GM21390 (cell line): Measurements from ENCODE around the gene PMPCA.

Experiments
- ATAC-seq: cut with Tn5 transposase; IDR thresholded peaks from one replicate; pipeline ENCODE4 v1.9.1; 2021; ENCODE audit not compliant: unreplicated experiment

Gene PMPCA, protein sequence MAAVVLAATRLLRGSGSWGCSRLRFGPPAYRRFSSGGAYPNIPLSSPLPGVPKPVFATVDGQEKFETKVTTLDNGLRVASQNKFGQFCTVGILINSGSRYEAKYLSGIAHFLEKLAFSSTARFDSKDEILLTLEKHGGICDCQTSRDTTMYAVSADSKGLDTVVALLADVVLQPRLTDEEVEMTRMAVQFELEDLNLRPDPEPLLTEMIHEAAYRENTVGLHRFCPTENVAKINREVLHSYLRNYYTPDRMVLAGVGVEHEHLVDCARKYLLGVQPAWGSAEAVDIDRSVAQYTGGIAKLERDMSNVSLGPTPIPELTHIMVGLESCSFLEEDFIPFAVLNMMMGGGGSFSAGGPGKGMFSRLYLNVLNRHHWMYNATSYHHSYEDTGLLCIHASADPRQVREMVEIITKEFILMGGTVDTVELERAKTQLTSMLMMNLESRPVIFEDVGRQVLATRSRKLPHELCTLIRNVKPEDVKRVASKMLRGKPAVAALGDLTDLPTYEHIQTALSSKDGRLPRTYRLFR

DNA sequence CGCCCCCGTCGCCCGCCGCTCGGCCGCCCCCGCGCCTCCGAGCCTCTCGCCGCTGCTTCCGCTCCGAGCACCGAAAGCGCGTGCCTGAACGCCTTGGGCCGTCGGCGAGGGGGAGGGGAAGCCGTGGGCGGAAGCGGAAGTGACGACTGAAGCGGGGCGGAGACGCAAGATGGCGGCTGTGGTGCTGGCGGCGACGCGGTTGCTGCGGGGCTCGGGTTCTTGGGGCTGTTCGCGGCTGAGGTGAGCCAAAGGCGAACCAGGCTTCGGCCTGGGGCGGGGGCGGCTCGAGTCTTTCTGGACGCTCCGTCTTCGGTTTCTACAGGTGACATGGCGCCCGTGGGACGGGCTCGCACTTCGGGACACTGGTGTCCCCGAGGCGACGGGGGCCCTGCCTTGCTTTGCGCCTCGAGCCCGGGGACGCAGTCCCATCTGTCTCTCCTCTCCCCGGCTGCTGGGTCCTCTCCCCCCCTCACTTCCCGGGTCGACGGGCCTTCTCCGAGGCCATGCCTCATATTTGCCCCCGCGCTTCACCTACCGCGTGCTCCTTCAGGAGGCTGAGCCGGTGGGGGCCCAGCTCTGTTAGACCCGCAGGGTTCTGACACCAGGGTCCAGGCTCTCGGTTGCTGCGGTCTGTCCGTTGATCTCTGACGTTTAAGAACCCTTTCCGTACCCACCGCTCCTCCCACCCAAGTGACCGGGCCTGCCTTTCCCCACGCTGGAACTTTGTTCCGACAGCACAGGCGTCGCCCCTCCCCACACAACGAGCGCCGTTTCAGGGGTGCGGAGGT is at the start of gene PMPCA, which contains the start of gene ENTR1:
PMPCA (plus strand) TSS at position 159 of the 788 bp plus-strand sequence; CDS start at position 170, 11 bp downstream.
ENTR1 (minus strand) TSS at position 115 of the 788 bp plus-strand sequence. CDS start 217 bp downstream, outside the sequence.
- ATAC-seq = peak; percentile 72

DNA sequence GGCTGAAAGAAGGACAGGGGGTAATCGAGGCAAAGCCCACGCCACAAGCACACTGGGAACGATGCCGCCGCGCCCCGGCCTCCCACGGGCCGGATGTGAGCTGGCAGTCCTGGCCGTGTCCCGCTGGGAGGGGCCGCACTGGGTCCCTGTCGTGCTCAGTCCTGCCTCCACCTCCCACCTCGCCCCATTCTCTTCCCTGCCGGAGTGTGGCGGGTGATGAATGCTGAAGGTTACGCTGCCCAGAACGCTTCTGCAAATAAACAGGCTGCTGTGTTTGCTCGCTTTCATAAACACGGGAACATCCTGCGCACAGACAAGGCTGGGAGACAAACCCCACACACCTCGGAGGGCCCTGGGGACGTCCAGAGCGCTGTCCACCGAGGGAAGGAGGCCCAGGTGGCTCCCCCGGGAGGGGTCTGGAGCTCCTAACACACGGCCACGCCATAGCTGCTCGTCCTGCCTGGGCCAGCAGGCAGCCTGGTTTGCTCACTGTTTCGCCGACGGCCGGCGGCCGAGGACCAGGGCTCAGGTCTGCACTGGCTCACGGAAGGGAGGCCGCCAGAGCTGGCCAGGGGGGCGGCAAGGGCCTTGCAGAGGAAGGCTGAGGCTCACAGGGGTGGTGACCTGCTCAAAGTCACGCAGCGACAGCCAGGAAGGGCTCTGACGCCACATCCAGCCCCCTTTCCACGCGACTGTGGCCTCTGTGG is 49.3 kb upstream of the PMPCA start:
- no peak for ATAC-seq

DNA sequence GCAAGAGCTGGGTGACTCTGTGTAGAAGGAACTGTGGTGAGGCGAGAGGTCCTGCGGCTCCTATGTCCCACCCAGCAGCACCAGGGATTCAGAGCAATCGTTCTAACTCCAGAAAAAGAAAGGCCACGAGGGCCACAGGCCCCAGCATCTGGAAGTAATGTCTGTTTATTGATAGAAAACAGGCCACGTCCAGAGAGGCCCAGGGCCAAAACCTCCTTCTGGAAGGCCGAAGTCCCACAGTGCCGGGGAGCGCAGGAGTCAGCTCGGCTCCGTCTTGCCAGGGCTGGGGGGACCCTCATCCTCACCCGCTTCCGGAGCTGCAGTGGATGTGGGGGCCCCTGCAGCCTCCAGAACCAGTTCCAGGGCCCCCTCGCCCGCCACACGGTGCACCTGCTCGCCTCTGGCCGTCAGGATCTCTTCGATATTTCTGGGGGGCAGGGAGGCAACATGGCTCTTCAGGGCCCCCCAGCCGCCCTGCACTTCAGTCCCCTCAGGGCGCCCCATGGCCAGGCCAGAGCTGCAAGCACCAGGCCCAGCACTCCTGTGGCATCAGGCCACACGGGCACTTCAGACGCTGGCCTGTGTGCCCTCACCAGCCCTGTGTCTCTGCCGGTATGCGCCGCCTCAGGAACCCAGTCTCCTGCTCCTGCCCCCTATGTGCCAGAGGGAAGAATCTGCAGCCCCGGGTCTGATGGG is 48.6 kb upstream of the PMPCA start:
- ATAC-seq = no peak

DNA sequence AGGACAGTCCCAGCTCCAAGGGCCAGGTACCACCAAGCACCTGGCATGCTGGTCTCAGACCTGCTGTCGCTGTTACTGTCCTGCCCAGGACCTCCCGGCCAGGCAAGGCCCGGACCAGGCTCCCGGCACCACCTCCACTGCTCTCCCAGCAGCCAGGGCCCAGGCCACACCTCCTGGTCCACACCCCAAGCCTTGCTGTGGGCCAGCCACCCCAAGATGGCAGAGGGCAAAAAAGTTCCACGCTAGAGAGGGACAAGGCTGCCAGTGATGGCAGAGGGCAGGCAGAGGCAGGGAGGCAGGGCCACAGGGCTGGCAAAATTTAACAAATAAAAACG is 48.0 kb upstream of the PMPCA start:
- ATAC-seq = no peak

DNA sequence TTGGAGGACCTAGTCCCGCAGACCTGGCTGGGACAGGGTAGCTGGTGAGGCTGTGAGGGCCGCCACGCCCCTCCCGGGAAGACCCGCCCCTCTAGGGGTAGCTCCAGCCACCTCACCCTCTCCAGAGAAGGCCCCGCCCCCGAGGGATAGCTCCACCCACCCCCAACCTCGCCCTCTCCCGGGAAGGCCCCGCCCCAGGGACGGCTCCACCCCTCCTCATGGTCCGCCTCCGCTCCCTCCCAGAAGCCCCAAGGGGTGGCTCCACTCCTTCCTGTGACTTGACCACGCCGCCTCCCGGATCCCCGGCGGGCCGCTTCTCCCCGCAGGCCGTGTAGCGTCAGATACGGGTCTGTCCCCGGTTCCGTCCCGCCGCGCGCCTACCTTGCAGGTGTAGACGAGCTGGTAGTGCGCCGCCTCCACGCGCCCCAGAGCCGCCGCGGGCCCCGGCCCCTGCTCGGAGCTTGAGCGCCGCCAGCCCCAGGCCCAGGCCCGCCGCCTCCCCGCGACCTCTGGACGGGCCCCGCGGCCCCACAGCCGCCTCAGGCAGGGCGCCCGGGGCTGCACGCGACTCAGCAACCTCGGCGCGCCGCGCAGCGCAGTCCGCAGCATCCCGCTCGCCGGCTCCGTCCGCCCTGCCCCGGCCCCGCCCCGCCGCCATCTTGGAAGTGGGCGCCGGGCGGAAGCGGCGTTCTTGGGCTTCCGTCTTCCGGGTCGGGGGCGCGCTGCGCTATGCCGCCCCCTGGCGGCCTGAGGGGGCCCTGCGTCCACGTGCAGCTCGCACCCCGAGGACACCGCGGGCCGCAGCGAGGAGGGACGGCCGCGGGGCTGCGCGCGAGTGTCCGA is 47.1 kb upstream of the PMPCA start, which contains the start of gene DNLZ:
DNLZ (minus strand) TSS at position 639 of the 843 bp plus-strand sequence; CDS start at position 609, 30 bp downstream.
- peak; percentile 82 for ATAC-seq

DNA sequence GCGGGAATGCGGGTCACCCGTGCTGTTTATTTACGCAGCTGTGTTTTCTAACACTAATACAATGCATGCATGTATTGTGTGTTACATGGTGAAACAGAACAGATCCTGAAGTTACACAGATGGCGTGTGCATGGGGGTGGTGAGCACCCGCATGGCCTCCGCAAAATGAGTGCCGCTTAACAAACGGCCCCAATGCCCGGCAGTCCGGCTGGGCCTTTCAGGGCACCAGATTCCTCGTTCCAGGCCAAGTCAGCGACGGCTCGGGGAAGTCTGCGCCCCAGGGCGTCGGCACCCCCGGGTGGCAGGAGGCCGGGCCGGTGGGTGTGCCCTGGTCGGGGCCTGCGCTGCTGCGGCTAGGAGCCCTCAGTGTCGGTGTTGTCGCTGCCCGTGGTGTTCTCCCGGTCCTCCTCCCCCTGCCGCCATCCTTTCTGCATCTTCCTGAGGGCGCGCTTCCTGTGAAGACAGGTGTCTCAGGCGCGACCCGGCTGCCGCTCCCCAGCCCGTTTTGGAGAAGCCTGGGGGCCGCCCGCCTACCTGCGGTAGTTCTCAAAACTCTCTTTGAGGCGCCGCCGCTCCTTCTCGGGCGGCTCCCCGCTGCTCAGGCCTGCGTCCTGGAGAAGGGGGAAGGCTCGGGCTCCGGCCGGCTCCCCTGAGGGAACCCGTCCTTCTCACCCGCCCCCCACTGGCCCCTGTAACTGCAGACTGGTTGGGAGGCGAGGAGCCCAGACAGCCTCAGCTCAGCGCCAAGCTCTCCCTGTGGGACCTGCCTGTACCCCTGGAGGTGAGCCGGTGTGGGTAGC is 46.3 kb upstream of the PMPCA start:
- no peak for ATAC-seq

DNA sequence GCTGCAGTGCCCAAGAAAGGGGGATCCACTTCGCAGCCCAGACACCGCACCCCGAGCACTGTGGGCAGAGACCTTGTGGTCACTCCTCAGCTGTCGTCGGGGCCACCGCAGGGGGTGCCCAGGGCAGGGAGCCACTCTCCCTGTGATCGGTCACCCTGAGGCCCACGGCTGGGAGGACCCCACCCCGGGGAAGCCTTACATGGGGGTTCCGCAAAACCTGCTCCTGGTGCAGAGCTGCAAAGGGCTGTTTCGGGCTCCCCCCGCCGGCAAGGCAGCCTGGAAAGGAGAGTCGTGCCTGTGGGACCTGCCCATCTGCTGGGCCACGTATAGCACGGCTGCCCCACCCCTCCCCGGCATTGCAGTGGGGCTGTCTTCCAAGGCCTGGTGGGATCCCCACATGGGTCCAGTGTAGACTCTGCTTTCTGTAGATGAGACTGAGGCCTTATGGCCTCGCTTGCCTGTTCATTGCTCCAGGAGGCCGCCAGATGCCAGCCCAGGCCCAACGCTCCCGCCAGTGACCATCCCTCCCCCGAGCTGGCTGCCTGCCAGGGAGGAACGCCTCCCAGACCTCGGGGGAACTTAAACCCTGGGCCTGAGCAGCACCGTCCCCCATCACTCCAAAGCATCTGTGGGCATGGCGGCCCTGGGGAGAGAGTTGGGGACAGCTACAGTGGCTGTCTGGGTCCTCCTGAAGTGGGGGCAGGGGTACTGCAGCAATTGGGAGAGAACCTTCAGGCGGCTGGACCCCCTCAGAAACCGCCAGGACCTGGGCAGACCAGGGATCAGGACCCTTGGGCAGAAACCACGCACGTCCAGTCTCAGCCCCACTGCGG is 45.3 kb upstream of the PMPCA start:
- ATAC-seq = no peak

DNA sequence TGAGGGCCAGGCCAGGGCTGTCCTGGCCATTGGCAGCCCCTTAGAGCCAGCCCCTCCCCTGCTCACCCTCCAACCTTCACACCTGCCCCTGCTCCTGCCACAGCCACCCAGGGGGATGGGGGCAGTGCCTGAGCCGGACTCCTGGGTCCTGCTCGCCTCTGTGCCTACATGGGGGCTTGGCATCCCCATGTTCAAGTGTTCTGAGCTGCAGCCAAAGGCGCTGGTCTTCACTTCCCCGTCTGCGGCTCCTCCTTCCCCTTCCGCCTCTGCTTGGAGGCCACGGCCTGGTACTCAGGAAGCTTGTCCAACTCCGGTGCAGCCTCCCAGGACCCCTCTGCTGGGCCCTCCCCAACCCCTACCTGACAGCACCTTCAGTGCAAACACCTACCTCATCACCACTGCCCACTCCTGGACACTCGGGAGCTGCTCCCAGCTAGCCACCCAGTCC is 44.7 kb upstream of the PMPCA start:
- ATAC-seq = no peak

DNA sequence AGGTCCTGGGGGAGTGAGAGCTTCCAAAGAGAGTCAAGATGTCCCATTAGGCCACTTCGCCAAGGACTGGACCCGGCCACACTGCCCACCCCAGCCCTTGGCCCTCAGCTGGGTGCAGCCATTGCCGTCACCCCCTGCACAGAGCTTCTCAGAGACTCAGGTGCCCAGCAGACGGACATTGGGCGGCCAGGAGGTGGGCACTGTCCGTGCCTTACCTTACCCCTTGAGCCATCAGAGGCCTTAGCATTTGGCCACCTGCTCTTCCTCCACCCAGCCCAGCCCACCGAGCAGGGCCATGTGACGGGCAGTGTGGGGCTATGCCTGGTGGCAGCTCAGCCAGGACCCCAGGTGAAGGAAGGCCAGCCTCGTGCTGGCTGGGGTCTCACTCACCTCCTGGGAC is 43.6 kb upstream of the PMPCA start:
- no peak for ATAC-seq

DNA sequence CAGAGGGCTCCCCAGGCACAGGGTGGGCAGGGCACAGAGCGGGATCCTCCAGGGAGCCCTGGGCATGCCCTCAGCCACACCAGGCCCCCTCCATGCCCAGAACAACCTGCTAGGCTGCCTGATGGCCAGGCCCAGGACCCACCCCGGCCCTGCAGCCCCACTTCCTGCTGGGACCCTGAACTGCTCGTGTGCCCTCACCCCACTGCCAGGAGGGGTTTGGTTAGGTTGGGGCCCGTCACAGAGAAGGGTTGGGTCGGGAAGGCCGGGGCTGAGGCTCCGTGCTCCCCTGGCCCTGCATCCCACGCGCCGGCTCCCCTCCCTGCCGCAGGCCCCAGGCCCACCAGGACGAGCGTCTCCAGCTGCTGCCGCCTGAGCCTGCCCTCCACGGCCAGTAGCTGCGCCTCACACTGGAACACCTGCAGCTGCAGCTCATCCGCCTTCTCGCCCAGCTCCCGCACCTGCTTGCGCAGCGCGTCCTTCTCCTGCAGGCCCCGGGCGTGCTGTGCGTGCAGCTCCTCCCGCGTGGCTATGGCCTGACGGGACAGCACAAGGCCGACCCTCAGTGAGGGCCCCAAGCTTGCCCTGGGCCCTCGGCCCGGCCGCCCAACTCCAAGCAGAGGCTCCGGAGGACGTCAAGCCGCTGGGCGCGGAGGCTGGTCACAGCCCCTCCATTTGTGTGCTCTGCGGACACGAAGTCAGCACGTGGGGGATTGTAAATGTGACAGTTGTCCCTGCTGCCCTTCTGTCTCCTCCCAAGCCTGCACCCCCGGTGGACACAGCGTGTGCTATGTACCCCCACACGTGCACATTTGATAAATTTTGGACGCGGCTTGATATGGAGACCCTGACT is 42.9 kb upstream of the PMPCA start:
- no peak for ATAC-seq

DNA sequence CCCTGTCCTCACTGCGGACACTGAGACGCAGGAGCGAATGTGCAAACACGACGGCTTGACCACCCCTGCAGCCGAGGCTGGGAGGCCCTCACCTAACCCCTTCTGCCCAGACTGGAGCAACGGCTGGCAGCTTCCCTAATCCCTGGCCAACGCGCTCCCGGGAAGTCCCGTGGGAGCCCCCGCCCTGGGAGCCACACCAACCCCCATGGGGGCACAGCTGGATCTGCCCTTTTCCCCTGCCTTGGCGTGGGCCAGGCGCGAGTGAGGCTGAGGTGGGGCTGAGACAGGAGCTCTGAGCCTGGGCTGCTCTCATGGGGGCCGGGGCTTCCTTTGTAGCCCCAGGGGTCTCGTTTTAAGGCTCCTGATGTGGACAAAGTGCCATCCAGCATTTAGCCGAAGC is 42.3 kb upstream of the PMPCA start:
- ATAC-seq = no peak

DNA sequence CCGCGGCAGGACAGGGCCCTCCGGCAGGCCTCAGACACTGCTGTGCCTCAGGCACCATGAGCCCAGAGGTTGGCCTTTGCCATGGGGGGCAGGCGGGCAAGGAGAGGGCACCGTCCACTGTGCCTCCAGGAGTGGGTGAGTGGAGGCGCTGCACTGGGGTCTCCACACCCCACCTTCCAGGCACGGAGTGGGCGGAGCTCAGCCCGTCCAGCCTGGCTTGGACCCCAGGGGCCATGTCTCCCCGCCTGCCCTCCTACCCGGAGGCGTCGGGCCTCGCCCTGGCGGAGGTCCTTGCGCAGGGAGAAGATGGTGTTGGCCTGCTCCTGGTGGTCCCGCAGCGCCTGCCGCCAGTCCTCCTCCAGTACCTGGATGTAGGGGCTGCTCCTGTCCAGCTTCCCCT is 40.4 kb upstream of the PMPCA start:
- no peak for ATAC-seq

DNA sequence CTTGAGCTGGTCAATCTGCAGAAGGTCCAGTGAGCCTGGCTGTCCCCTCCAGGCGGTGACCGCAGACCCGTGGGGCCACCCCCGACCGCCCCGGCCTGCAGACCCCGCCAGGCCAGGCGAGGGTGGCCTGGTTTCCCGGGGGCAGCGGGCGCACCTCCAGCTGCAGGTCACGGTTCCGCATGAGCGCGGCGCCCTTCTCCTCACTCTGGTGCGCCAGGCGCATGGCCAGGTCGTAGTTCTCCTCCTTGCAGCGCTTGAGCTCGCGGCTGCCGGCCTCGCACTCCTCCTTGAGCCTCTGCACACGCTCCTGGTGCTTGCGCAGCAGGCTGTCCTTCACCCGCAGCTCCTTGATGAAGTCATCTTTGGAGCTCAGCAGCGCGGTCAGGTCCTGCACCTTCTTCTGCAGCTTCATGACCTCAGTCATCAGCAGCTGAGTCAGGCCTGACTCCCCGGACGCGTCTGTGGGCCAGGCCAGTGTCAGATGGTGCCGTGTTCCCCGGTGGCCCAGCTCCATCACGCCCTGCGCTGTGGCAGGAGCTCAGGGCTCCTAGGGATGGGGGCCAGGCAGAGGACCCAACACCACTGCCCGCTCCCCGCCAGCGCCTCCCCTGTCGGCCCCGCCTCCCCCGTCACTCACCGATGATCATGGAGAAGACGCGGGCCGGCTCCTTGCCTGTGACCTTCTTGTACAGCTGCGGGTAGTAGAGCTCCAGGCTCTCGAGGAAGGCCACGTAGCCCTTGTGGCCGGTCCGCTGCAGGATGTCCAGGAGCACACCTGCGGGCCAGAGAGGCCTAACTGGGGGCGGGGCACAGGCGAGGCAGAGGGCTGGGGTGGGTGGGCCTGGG is 39.5 kb upstream of the PMPCA start:
- ATAC-seq = no peak

DNA sequence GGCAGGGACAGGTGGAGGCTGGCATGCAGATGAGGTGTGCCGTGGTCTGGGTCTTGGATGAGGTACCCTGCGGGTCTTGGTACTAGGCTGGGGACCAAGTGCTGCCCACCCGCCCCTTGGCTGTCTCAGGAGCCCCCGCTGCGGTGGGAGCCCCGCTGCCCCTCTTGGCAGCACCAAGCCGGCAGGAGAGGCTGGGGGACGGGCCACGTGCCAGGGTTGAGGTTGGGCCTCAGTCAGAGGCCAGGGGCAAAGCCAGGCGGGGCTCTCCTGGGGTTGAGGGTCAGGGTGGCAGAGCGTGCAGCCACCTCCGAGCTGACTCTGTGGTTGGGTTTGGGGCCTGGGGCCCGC is 39.0 kb upstream of the PMPCA start:
- ATAC-seq = no peak

DNA sequence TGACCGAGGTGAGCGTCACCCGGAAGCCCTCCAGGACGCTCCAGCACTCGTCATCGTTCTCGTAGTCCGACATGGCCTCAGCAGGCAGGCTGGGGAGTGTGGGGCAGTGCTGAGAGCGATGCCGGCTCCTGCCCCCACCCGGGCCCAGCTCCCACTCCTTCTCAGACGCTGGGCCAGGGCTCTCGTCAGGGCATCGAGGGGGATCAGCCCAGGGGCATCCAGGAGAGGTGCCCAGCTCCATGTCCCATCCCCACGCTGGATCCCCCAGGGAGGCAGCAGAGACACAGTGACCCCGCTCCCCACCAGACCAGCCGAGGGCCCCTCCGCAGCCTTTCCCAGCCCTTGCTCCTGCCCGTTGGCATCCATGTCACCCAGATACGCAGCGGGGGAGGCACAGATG is 38.5 kb upstream of the PMPCA start:
- no peak for ATAC-seq

DNA sequence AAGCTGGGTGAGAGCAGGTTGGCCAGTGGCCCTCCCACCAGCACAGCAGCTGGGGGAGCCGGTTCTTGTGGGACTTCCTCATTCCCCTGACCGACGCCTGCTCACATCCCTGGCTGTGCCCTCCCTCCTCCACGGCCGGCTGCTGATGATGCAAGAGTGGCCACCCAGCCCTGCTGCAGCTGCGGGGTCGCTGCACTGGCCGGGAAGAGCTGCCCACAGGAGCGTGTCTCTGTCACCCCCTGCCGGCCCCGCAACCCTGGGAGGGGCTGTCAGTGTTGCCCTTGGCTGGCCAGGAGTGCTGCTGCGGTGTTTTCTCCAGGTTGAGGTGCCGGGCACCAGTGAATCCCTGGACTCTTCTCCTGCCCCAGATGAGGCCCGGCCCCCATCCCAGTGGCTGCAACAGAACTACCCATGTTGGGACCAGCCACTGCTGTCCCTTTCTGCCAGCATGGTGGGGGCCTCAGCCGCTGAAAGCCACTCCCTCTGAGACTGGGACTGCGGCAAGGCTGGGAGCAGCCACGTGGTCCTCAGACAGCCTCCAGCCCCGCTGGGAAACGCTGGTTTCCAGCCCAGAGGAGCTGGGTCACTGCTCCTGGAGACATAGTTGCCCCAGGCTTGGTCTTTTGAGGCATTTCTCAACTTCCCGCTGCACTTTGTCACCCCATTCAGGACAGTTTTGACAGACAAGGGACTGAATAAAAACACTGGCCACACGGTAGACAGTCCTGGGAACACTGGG is 37.7 kb upstream of the PMPCA start:
- no peak for ATAC-seq
